Uterus (tissue), 4 donors: ENCODE results near the gene RMND1. TPM values are rescaled to one million over a fixed set of nuclear protein-coding genes. Genes with fewer than 3 reads are reported as not detected.

ENCODE experiments used
- DNase-seq, 2 donors: peaks; one replicate each; pipeline ENCODE4 v3.0.0-alpha.2; 2019 to 2020
- H3K27ac ChIP-seq, 2 donors: fragments of 200-600 bp; sonication (generic); 1 replicate in 1 of 2; 2 replicates in 1 of 2; pipeline ENCODE4 v1.5.1; 2016 to 2018
- H3K27me3 ChIP-seq, 2 donors: fragments of 200-600 bp; sonication (generic); one replicate each; pipeline ENCODE4 v1.5.1; 2018 to 2019; ENCODE audit warnings: control low read depth in 1 of 2
- H3K36me3 ChIP-seq, 2 donors: fragments of 200-600 bp; sonication (generic); one replicate each; pipeline ENCODE4 v1.5.1; 2019; ENCODE audit warnings: control low read depth in 1 of 2
- H3K4me1 ChIP-seq, 2 donors: fragments of 200-600 bp; sonication (generic); one replicate each; pipeline ENCODE4 v1.5.1; 2018 to 2019; ENCODE audit warnings: control low read depth in 1 of 2
- H3K4me3 ChIP-seq, 2 donors: fragments of 200-600 bp; sonication (generic); 1 replicate in 1 of 2; 2 replicates in 1 of 2; pipeline ENCODE4 v1.5.1; 2018 to 2019; ENCODE audit warnings: mild to moderate bottlenecking in 1 of 2
- H3K9me3 ChIP-seq, 2 donors: fragments of 200-600 bp; sonication (generic); one replicate each; pipeline ENCODE4 v1.5.1; 2019; ENCODE audit warnings: control low read depth in 1 of 2
- CTCF ChIP-seq, 4 experiments: fragments of 200-600 bp in 2 of 4; fragments of 450-650 bp in 2 of 4; sonication (generic) in 2 of 4; IDR thresholded peaks; one replicate each; pipeline ENCODE4 v1.5.1; 2016 to 2019; ENCODE audit warnings: antibody characterized with exemption in 4 of 4, mild to moderate bottlenecking in 2 of 4, moderate library complexity in 1 of 4
- POLR2A ChIP-seq, 2 donors: fragments of 450-650 bp; IDR thresholded peaks; one replicate each; pipeline ENCODE4 v1.6.1; 2016; ENCODE audit warnings: antibody characterized with exemption in 2 of 2, mild to moderate bottlenecking in 1 of 2, moderate library complexity in 1 of 2
- intact Hi-C: fragments of 100-400 bp; cut with DNase I; formaldehyde crosslinking; loops from one replicate; pipeline ENCODE4 v1.15.1; 2023; ENCODE audit warnings: low total_unique reads
- total RNA-seq, 4 donors: library from RNA; depleted of rRNA in 3 of 4; stranded (reverse); fragments of >200 nt in 3 of 4; gene quantifications; one replicate each; pipeline versions ENCODE4 v1.1.0 to v1.2.4, GENCODE V29; 2014 to 2023
- donor health status: DM: yes; HTN: yes; CAD: no.

Gene RMND1
- total RNA-seq, 4 donors from 2014 or later = 4.1 to 48.8 (median 21.1) TPM

- intact Hi-C loops = no loop called here
- H3K9me3 ChIP-seq = no peaks in the 10 kb centered on the region
- TF ChIP-seq CTCF (IDR thresholded peaks at IDR 0.05) (no peak), POLR2A (IDR thresholded peaks at IDR 0.05) (no peak)
- H3K27ac ChIP-seq = no peak overlapping the region
- H3K4me1 ChIP-seq = no peaks in the 10 kb centered on the region
- H3K27me3 ChIP-seq = no peaks in the 10 kb centered on the region
- no peaks in the 10 kb centered on the region for H3K36me3 ChIP-seq
- no peak for DNase-seq
- H3K4me3 ChIP-seq = no peak overlapping the region
Observed at GRCh38 chr6:151432651-151433050, 19.3 kb downstream of the RMND1 start.

- Histone ChIP-seq H3K4me1 (no peaks in the 10 kb centered on the region), H3K4me3 (no peak overlapping the region), H3K9me3 (no peaks in the 10 kb centered on the region), H3K27me3 (no peaks in the 10 kb centered on the region), H3K27ac (no peak overlapping the region), H3K36me3 (no peaks in the 10 kb centered on the region)
- DNase-seq = no peak
- TF ChIP-seq POLR2A (IDR thresholded peaks at IDR 0.05) = no peak
- no peak for TF ChIP-seq CTCF (IDR thresholded peaks at IDR 0.05)
- intact Hi-C loops = no loop called here
Observed at GRCh38 chr6:151431337-151431736, 20.6 kb downstream of the RMND1 start.

- Histone ChIP-seq H3K4me1 (no peaks in the 10 kb centered on the region), H3K36me3 (no peaks in the 10 kb centered on the region), H3K9me3 (no peaks in the 10 kb centered on the region), H3K27me3 (no peaks in the 10 kb centered on the region), H3K4me3 (no peak overlapping the region), H3K27ac (no peak overlapping the region)
- no peak for DNase-seq
- TF ChIP-seq POLR2A (IDR thresholded peaks at IDR 0.05) (no peak), CTCF (IDR thresholded peaks at IDR 0.05) (no peak)
- intact Hi-C loops = no loop called here
Observed at GRCh38 chr6:151430886-151431285, 21.0 kb downstream of the RMND1 start.

DNA sequence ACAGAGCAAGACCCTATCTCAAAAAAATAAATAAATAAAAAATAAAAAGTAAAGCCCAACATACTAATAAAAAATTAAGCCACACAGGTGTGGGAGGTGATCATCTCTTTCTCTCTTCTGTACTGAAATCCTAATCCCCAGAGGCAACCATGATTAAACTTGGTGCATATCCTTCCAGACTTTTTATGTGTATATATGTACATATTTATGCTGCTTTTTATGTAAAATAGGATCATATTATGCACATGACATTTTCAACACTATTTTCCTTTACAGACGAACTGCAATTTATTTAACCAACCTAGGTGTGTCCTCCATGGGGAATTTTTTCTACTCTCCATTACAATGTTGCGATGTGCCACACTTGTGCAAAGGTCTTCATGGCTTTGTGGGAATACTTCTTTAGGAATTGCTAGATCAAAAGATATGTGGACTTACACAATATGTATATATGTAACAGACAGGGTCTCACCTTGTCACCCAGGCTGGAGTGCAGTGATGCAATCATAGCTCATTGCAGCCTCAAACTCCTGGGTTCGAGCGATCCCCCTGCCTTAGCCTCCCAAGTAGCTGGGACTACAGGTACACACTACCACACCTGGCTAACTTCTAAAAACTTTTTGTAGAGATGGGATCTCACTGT lies 23.7 kb downstream of the RMND1 start:
- TF ChIP-seq POLR2A (IDR thresholded peaks at IDR 0.05) = no peak
- no peak for TF ChIP-seq CTCF (IDR thresholded peaks at IDR 0.05)
- Histone ChIP-seq H3K27ac (no peak overlapping the region), H3K4me3 (no peak overlapping the region), H3K9me3 (no peaks in the 10 kb centered on the region), H3K4me1 (no peaks in the 10 kb centered on the region), H3K27me3 (no peaks in the 10 kb centered on the region), H3K36me3 (no peaks in the 10 kb centered on the region)
- intact Hi-C loops = no loop called here
- DNase-seq = no peak

DNA sequence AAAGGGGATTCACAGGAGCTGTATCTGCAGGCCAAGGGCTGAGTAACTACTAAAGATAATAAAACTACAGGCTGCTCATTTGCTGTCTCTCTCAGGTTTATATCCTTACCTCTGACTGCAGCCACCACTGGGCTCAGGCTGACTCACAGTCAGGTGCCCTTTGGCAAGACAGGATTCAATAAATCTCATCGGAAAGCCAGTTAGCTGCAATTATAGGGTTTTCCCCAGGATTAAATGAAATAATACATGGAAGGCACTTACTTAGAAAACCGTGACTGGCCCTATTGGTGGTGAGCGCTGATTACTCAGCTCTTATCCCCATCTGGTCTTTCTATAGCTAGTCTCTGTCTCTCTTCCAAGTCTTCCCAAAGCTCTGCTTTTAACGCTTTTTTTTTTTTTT lies 26.4 kb downstream of the RMND1 start:
- Histone ChIP-seq H3K36me3 (no peaks in the 10 kb centered on the region), H3K27me3 (no peaks in the 10 kb centered on the region), H3K9me3 (no peaks in the 10 kb centered on the region), H3K4me1 (no peaks in the 10 kb centered on the region), H3K4me3 (no peak overlapping the region), H3K27ac (no peak overlapping the region)
- no peak for TF ChIP-seq CTCF (IDR thresholded peaks at IDR 0.05)
- TF ChIP-seq POLR2A (IDR thresholded peaks at IDR 0.05) = no peak
- no peak for DNase-seq
- intact Hi-C loops = no loop called here
